Gastroesophageal sphincter (tissue), 4 donors: ENCODE measurements around the gene ZNF12. TPM values are rescaled to one million over a fixed set of nuclear protein-coding genes. Genes with fewer than 3 reads are reported as not detected.
"Not testable (repeated sequence)": the region's sequence is repeated elsewhere in the genome, so short reads cannot be mapped to it uniquely, and the experiment has no call there.

Experiments
- ATAC-seq: fragments of 150-250 bp; one replicate; pipeline ENCODE4 v1.9.1; 2016; ENCODE audit warnings: mild to moderate bottlenecking, moderate library complexity
- H3K27ac ChIP-seq, 4 donors: fragments of 200-600 bp; sonication (generic) in 3 of 4; 1 replicate in 3 of 4; 2 replicates in 1 of 4; pipeline ENCODE4 v1.5.1; 2016 to 2019
- H3K27me3 ChIP-seq: fragments of 200-600 bp; sonication (generic); one replicate; pipeline ENCODE4 v1.5.1; 2019
- H3K36me3 ChIP-seq, 2 donors: fragments of 200-600 bp; sonication (generic); one replicate each; pipeline ENCODE4 v1.5.1; 2019; ENCODE audit warnings: control low read depth in 1 of 2
- H3K4me1 ChIP-seq, 3 donors: fragments of 200-600 bp; sonication (generic); 1 replicate in 2 of 3; 2 replicates in 1 of 3; pipeline ENCODE4 v1.5.1; 2016 to 2019; ENCODE audit warnings: control low read depth in 2 of 3
- H3K4me3 ChIP-seq, 2 donors: fragments of 200-600 bp; sonication (generic); one replicate each; pipeline ENCODE4 v1.5.1; 2019; ENCODE audit warnings: mild to moderate bottlenecking in 1 of 2, moderate library complexity in 1 of 2
- H3K9me3 ChIP-seq, 3 donors: fragments of 200-600 bp; sonication (generic); one replicate each; pipeline ENCODE4 v1.5.1; 2017 to 2019; ENCODE audit warnings: control low read depth in 2 of 3
- EP300 ChIP-seq: sonication (generic); formaldehyde crosslinking; IDR thresholded peaks from one replicate; pipeline ENCODE4 v1.6.1; 2017; ENCODE audit warnings: antibody characterized with exemption, mild to moderate bottlenecking
- POLR2A ChIP-seq, 2 donors: fragments of 450-650 bp; IDR thresholded peaks; one replicate each; pipeline ENCODE4 v1.6.1; 2017; ENCODE audit warnings: antibody characterized with exemption in 2 of 2, mild to moderate bottlenecking in 2 of 2, moderate library complexity in 1 of 2
- POLR2AphosphoS5 ChIP-seq: sonication (generic); formaldehyde crosslinking; IDR thresholded peaks from one replicate; pipeline ENCODE4 v1.6.1; 2017; ENCODE audit warnings: antibody characterized with exemption
- WGBS, 2 donors: methylation state at CpG; one replicate each; pipeline ENCODE4 v1.1.5; 2018; ENCODE audit warnings: low coverage in 1 of 2; 5-methylcytosine and 5-hydroxymethylcytosine counted together
- total RNA-seq, 4 donors: library from RNA; depleted of rRNA; stranded (reverse); fragments of >200 nt; gene quantifications; one replicate each; pipeline ENCODE4 v1.1.0, GENCODE V29; 2016
- TF ChIP-seq, protein P1 (sequence below), 4 experiments: fragments of 200-600 bp in 2 of 4; fragments of 450-650 bp in 2 of 4; sonication (generic) in 1 of 4; IDR thresholded peaks; one replicate each; pipeline ENCODE4 v1.5.1; 2017 to 2019; ENCODE audit warnings: antibody characterized with exemption in 4 of 4, mild to moderate bottlenecking in 2 of 4, moderate library complexity in 2 of 4

ZNF12 gene
- total RNA-seq, 4 donors from 2014 or later: 22.4 to 33.9 (median 24.5) TPM

DNA sequence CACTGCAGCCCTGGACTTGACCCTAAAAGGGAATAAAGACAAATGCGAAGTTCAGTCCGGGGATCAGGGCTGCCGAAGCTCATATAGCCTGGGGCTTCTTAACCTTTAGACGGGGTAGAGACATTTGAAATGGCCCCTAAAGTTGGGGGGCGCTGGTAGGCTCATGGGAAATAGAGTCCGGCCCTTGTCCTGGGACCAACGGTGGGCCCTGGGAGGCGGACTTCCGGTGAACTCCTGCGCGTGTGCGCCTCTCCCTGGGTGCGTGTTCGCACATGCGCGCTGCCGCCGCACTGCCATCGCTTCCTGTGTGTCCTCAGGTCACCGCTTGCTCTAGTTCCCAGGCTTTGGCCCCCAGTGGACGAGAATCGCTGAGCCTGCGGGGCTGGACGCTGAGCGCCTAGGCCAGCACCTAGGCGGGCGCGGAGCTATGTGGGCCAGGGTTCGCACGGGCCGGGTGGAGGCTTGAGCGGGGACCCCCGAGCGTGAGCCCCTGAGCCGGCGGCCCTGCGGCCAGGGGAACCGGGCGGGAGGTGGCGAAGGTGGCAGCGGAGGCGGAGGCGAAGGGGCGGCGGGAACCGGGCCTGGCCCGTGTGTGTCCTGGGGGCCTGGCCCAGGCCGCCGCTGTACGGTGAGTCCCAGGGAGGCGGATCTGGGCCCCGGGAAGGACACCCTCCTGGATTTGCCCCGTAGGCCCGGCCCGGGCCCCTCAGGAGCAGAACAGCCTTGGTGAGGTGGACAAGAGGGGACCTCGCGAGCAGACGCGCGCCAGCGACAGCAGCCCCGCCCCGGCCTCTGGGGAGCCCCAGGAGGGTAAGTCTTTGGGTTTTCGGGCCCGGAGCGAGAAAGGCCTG, 23.0 kb upstream of the ZNF12 start:
- Histone ChIP-seq H3K9me3 (no peaks in the 10 kb centered on the region), H3K27ac (peak overlapping the region; percentile 75 to 88 (median 81)), H3K4me3 (peak overlapping the region; percentile 94 to 95), H3K27me3 (no peaks in the 10 kb centered on the region), H3K36me3 (peaks cover 0 to 26% of the 10 kb centered on the region in 2 donors), H3K4me1 (peaks cover 0 to 23% (median 5%) of the 10 kb centered on the region in 3 donors)
- peak; percentile 99 for ATAC-seq
- TF ChIP-seq, protein P1, sequence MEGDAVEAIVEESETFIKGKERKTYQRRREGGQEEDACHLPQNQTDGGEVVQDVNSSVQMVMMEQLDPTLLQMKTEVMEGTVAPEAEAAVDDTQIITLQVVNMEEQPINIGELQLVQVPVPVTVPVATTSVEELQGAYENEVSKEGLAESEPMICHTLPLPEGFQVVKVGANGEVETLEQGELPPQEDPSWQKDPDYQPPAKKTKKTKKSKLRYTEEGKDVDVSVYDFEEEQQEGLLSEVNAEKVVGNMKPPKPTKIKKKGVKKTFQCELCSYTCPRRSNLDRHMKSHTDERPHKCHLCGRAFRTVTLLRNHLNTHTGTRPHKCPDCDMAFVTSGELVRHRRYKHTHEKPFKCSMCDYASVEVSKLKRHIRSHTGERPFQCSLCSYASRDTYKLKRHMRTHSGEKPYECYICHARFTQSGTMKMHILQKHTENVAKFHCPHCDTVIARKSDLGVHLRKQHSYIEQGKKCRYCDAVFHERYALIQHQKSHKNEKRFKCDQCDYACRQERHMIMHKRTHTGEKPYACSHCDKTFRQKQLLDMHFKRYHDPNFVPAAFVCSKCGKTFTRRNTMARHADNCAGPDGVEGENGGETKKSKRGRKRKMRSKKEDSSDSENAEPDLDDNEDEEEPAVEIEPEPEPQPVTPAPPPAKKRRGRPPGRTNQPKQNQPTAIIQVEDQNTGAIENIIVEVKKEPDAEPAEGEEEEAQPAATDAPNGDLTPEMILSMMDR (IDR thresholded peaks at IDR 0.05): peak in 3 of 4 experiments; percentile 27 to 35 (median 30)
- TF ChIP-seq EP300: no peak
- TF ChIP-seq POLR2A (IDR thresholded peaks at IDR 0.05): peak; percentile 37 to 47
- TF ChIP-seq POLR2AphosphoS5: peak; percentile 67
- 0 to 22% methylated on average over 3 to 9 of the region's 66 CpGs for WGBS, 2 donors

- H3K9me3 ChIP-seq, ATAC-seq, H3K27me3 ChIP-seq: not testable (repeated sequence)
- Histone ChIP-seq H3K4me1 (peaks cover 0 to 23% (median 5%) of the 10 kb centered on the region in 3 donors), H3K4me3 (peak overlapping the region; percentile 94 to 95), H3K27ac (peak overlapping the region; percentile 30 to 88 (median 81)), H3K36me3 (peaks cover 0 to 19% of the 10 kb centered on the region in 2 donors)
- 16 to 28% methylated on average over 5 to 7 of the region's 29 CpGs for WGBS, 2 donors
These were observed 22.2 kb upstream of the ZNF12 start for GRCh38 chr7:6728893-6729491.

DNA sequence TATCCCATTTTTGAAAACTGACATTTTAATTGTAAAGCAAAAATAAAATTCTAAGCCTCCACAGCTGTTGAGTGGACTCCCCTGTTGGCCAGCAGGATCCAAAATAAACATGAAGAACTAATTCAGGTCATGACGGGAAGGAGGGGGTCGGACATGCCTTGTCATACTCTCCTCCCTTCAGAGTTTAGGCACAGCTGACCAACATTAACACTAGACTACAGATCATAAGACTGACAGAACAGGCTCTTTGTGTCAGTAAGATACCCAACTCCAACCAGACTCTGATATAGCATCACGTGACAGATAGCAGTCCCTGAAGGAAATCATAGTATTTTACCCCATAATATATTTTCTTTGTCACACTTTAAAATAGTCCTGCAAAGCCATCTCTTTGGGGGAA, 20.9 kb upstream of the ZNF12 start:
- no peak overlapping the region for H3K4me3 ChIP-seq
- H3K4me1 ChIP-seq: peaks cover 0 to 23% (median 5%) of the 10 kb centered on the region in 3 donors
- H3K27ac ChIP-seq: no peak overlapping the region
- H3K9me3 ChIP-seq: no peaks in the 10 kb centered on the region
- TF ChIP-seq, protein P1 (IDR thresholded peaks at IDR 0.05): no peak
- TF ChIP-seq POLR2AphosphoS5: no peak
- no peak for TF ChIP-seq EP300
- TF ChIP-seq POLR2A (IDR thresholded peaks at IDR 0.05): no peak
- peaks cover 5% of the 10 kb centered on the region for H3K27me3 ChIP-seq
- 54 to 58% methylated on average over 2 to 3 of the region's 3 CpGs for WGBS, 2 donors
- ATAC-seq: no peak
- peaks cover 0 to 6% of the 10 kb centered on the region in 2 donors for H3K36me3 ChIP-seq

DNA sequence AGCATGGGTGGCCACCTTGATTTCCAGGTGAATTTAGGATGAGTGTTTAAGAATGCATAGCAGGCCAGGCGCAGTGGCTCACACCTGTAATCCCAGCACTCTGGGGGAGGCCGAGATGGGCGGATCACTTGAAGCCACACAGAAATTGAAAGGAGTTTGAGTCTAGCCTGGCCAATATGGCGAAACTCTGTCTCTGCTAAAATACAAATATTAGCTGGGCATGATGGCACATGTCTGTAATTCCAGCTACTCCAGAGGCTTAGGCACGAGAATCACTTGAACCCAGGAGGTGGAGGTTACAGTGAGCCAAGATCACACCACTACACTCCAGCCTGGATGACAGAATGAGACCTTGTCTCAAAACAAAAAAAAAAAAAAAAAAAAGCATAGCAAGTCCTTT, 19.6 kb upstream of the ZNF12 start:
- not testable (repeated sequence) for H3K36me3 ChIP-seq, H3K27ac ChIP-seq, H3K4me3 ChIP-seq, ATAC-seq, H3K27me3 ChIP-seq, H3K9me3 ChIP-seq
- WGBS, 2 donors: 96 to 100% methylated on average over 1 to 4 of the region's 5 CpGs
- peaks cover 0 to 20% (median 5%) of the 10 kb centered on the region in 3 donors for H3K4me1 ChIP-seq

GRCh38 chr7:6725003-6725402, 18.3 kb upstream of the ZNF12 start:
- no peaks in the 10 kb centered on the region for H3K36me3 ChIP-seq
- TF ChIP-seq, protein P1 (IDR thresholded peaks at IDR 0.05): no peak
- no peak for TF ChIP-seq POLR2A (IDR thresholded peaks at IDR 0.05)
- H3K27ac ChIP-seq: no peak overlapping the region
- 73 to 83% methylated on average over 6 to 7 of the region's 10 CpGs for WGBS, 2 donors
- no peak overlapping the region for H3K4me3 ChIP-seq
- no peak for ATAC-seq
- H3K9me3 ChIP-seq: no peaks in the 10 kb centered on the region
- peaks cover 0 to 8% (median 0%) of the 10 kb centered on the region in 3 donors for H3K4me1 ChIP-seq
- peaks cover 5% of the 10 kb centered on the region for H3K27me3 ChIP-seq

GRCh38 chr7:6724351-6724750, 17.6 kb upstream of the ZNF12 start:
- WGBS, 2 donors: 81% methylated on average over 4 of the region's 4 CpGs; no CpG with 5 or more reads in 1 of the 2 donors
- not testable (repeated sequence) for ATAC-seq, H3K27me3 ChIP-seq, H3K4me3 ChIP-seq, H3K36me3 ChIP-seq, H3K4me1 ChIP-seq, H3K27ac ChIP-seq, H3K9me3 ChIP-seq
